ENCODE data around the gene PRR5. TPM values are rescaled to one million over a fixed set of nuclear protein-coding genes. Genes with fewer than 3 reads are reported as not detected.

PRR5 gene
- total RNA-seq, 1 donor from 2014 or later: 4.0 TPM

DNA sequence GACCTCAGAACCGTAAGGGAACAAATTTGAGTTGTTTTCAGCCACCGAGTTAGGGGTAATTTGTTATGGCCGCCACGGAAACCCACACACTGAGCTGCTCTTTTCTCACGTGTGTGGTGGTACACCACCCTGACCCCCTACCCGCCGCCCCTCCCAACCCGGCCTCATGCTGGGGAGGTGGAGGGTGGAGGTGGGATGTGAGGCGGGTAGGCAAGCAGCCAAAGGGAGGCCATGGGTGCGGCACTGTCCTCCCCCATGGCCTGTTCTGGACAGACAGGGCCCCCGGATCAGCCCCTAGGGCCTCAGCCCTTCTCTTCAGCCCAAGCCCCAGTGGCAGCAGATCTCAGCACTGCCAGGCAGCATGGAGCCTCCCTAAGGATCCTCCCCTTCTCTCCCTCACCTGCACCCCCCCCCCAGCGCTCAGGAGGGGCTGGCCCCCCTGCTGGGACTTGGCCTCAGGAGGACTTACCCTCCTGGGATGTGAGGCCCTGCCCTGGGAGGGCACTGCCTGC, 7.9 kb downstream of the PRR5 start:
- DNase-seq (ENCODE audit: low spot score): no peak
- Mint-ChIP-seq H3K27ac (no peak overlapping the region), H3K4me3 (no peak overlapping the region), H3K9me3 (no peaks in the 10 kb centered on the region), H3K36me3 (no peaks in the 10 kb centered on the region), H3K27me3 (ENCODE audit: insufficient read depth, low read depth) (peaks cover 3% of the 10 kb centered on the region), H3K4me1 (peaks cover 5% of the 10 kb centered on the region)
- Histone ChIP-seq H3K9me3 (ENCODE audit: low read depth) (no peaks in the 10 kb centered on the region), H3K27me3 (no peaks in the 10 kb centered on the region), H3K9ac (no peak overlapping the region), H3K4me1 (peaks cover 14% of the 10 kb centered on the region), H3K27ac (no peak overlapping the region), H3K79me2 (ENCODE audit: low read depth) (no peaks in the 10 kb centered on the region), H2AFZ (replicated peaks) (no peak overlapping the region), H3K4me2 (no peak overlapping the region), H3K4me3 (no peak overlapping the region), H3F3A (ENCODE audit: low read depth) (peaks cover 3% of the 10 kb centered on the region), H4K20me1 (ENCODE audit: low read depth) (peaks cover 13% of the 10 kb centered on the region), H3K36me3 (no peaks in the 10 kb centered on the region)
- no peak for TF ChIP-seq EZH2 (IDR thresholded peaks at IDR 0.05)
- TF ChIP-seq EZH2phosphoT487 (IDR thresholded peaks at IDR 0.05): no peak

DNA sequence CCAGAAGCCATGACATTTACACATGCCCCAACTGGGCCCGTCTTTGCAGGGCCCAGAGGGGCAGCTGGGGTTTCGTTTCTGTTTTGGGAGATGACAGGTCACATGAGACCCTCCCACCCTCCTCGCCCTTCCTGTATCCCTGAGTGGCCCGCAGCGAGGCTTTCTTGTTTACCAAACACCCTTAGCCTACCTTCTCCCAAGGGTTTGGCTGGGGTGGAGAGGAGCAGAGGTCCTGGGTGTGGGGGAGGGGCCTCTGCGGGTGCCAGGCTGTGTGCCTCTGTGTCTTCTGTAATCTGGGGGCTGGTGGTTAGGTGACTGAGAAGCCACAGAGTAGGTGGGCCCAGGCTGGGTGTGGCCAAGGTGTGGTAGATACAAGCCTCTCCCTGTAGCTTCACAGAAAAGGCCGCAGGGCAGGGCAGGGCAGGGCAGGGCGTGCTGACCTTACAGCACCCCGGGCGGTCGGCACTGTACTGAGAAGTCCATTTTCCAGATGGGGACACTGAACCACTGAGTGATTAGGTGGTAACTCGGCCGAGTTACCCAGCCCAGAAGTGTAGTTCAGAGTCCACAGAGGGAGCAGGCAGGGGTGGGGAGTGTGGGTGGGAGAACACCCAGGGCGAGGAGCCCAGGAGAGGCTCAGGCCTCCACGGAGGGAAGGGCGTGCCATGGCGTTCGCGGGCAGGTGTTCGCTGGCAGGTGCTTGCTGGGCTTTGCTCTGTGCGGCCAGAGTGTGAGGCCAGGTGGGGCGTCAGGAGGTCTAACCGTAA, 8.7 kb downstream of the PRR5 start:
- no peak overlapping the region for H3K4me3 Mint-ChIP-seq
- TF ChIP-seq EZH2phosphoT487 (IDR thresholded peaks at IDR 0.05): no peak
- TF ChIP-seq, protein P1, sequence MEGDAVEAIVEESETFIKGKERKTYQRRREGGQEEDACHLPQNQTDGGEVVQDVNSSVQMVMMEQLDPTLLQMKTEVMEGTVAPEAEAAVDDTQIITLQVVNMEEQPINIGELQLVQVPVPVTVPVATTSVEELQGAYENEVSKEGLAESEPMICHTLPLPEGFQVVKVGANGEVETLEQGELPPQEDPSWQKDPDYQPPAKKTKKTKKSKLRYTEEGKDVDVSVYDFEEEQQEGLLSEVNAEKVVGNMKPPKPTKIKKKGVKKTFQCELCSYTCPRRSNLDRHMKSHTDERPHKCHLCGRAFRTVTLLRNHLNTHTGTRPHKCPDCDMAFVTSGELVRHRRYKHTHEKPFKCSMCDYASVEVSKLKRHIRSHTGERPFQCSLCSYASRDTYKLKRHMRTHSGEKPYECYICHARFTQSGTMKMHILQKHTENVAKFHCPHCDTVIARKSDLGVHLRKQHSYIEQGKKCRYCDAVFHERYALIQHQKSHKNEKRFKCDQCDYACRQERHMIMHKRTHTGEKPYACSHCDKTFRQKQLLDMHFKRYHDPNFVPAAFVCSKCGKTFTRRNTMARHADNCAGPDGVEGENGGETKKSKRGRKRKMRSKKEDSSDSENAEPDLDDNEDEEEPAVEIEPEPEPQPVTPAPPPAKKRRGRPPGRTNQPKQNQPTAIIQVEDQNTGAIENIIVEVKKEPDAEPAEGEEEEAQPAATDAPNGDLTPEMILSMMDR (IDR thresholded peaks at IDR 0.05): no peak
- no peak for TF ChIP-seq EZH2 (IDR thresholded peaks at IDR 0.05)
- H3K9me3 ChIP-seq (ENCODE audit: low read depth): no peaks in the 10 kb centered on the region
- no peak overlapping the region for H3K4me2 ChIP-seq
- H2AFZ ChIP-seq (replicated peaks): no peak overlapping the region
- H3K9me3 Mint-ChIP-seq: no peaks in the 10 kb centered on the region
- H3K27ac Mint-ChIP-seq: no peak overlapping the region
- no peak overlapping the region for H3K27ac ChIP-seq
- DNase-seq (ENCODE audit: low spot score): no peak
- peaks cover 3% of the 10 kb centered on the region for H3F3A ChIP-seq (ENCODE audit: low read depth)
- no peaks in the 10 kb centered on the region for H3K79me2 ChIP-seq (ENCODE audit: low read depth)
- H4K20me1 ChIP-seq (ENCODE audit: low read depth): peaks cover 12% of the 10 kb centered on the region
- H3K36me3 Mint-ChIP-seq: no peaks in the 10 kb centered on the region
- H3K9ac ChIP-seq: no peak overlapping the region
- no peaks in the 10 kb centered on the region for H3K36me3 ChIP-seq
- no peaks in the 10 kb centered on the region for H3K27me3 ChIP-seq
- no peaks in the 10 kb centered on the region for H3K27me3 Mint-ChIP-seq (ENCODE audit: insufficient read depth, low read depth)
- H3K4me1 Mint-ChIP-seq: peaks cover 5% of the 10 kb centered on the region
- peaks cover 14% of the 10 kb centered on the region for H3K4me1 ChIP-seq
- H3K4me3 ChIP-seq: no peak overlapping the region

DNA sequence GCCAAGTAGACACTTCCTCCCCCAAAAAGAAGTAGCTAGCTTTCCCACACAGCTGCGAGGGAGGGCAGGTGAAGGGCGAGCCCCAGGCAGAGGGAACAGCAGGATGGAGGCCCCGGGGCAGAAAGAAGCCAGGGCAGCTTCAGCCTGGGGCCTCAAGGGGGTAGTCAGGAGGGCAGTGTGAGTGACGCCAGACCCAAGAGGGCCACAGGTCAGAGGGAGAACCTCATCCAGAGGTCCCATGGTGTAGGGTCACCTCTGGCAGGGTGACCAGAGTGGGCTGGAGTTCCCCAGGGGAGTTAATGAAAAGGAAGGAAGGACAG, 9.2 kb downstream of the PRR5 start:
- H3K4me3 Mint-ChIP-seq: no peak overlapping the region
- peaks cover 2% of the 10 kb centered on the region for H3K4me1 Mint-ChIP-seq
- no peak for DNase-seq (ENCODE audit: low spot score)
- no peaks in the 10 kb centered on the region for H3K36me3 ChIP-seq
- TF ChIP-seq EZH2 (IDR thresholded peaks at IDR 0.05) (no peak), EZH2phosphoT487 (IDR thresholded peaks at IDR 0.05) (no peak)
- TF ChIP-seq, protein P1 (IDR thresholded peaks at IDR 0.05): no peak
- no peak overlapping the region for H3K9ac ChIP-seq
- H3K79me2 ChIP-seq (ENCODE audit: low read depth): no peaks in the 10 kb centered on the region
- H3K27me3 ChIP-seq: no peaks in the 10 kb centered on the region
- H3K27ac Mint-ChIP-seq: no peak overlapping the region
- H3K9me3 Mint-ChIP-seq: no peaks in the 10 kb centered on the region
- no peaks in the 10 kb centered on the region for H3K27me3 Mint-ChIP-seq (ENCODE audit: insufficient read depth, low read depth)
- no peaks in the 10 kb centered on the region for H3K9me3 ChIP-seq (ENCODE audit: low read depth)
- H3F3A ChIP-seq (ENCODE audit: low read depth): peaks cover 2% of the 10 kb centered on the region
- H4K20me1 ChIP-seq (ENCODE audit: low read depth): peaks cover 7% of the 10 kb centered on the region
- H3K4me1 ChIP-seq: peaks cover 9% of the 10 kb centered on the region
- no peak overlapping the region for H2AFZ ChIP-seq (replicated peaks)
- H3K4me3 ChIP-seq: no peak overlapping the region
- H3K4me2 ChIP-seq: no peak overlapping the region
- no peak overlapping the region for H3K27ac ChIP-seq
- no peaks in the 10 kb centered on the region for H3K36me3 Mint-ChIP-seq
